GM19099 (cell line): ENCODE results near the gene PID1.

Experiments
- POLR2A ChIP-seq: IDR thresholded peaks from 3 replicates; pipeline ENCODE4 v1.6.1; 2011; ENCODE audit warnings: low read depth; ENCODE audit not compliant: insufficient read length; ENCODE audit errors: extremely low read depth

The PID1 gene, protein sequence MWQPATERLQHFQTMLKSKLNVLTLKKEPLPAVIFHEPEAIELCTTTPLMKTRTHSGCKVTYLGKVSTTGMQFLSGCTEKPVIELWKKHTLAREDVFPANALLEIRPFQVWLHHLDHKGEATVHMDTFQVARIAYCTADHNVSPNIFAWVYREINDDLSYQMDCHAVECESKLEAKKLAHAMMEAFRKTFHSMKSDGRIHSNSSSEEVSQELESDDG

DNA sequence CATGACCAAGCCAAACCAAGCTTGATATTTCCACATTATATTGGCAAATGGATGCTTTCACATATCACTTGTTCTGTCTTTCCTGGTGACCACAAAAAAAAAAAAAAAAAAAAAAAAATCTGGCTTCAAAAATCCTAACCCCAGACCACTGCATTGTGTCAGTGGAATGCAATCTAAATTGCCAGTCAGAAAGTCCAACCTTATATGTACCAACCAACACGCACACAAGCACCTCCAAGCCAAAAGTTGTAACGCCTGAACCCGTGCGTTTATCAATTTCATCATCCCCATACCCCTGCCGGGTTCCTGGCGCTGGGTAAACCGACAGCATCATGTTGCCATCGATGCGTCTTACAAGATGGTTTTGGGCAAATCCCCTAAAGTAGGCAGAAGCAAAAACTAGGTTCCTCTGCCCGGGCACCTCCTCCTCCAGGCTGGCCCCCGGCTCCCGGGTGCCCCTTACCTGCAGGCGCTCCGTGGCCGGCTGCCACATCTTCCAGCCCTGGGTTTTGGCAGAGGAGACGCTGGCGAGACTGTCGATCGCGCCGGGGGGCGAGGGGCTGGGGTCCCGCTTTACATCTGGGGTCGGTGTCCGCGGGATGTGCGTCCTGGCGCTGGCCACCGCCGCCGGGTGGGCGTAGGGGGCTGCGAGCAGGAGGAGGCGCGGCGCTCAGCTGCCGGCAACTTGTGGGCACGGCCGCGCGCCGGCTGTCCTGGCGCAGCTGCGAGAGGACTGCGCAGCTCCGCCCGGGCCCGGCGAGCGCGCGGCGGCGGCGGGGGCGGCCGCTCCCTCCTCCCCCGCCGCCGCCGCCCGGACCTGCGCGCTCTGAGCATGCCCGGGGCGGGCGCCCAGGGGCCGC is at the start of gene PID1:
Gene PID1, minus strand, starts transcription at position 737 of the 860 bp plus-strand sequence. Its CDS starts 244 bp downstream, at position 493.
- TF ChIP-seq POLR2A = no peak

DNA sequence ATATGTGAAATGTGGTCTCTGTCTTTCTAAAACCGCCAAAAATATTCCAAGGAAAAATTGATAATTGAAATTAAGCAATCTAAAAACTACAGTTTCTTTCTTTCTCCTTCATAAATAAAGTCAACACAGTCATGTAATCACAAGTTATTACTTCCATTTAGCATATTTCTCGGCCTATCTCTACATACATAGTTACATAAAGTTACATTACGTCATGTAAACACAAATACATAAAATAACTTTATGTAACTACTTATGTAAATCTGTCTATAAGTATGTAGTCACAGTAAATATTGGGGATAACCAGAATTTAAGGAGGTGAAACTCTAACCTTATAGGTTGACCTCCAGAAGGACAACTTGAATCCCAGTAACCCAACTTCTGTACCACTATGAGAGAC is 48.5 kb upstream of the PID1 start:
- no peak for TF ChIP-seq POLR2A

DNA sequence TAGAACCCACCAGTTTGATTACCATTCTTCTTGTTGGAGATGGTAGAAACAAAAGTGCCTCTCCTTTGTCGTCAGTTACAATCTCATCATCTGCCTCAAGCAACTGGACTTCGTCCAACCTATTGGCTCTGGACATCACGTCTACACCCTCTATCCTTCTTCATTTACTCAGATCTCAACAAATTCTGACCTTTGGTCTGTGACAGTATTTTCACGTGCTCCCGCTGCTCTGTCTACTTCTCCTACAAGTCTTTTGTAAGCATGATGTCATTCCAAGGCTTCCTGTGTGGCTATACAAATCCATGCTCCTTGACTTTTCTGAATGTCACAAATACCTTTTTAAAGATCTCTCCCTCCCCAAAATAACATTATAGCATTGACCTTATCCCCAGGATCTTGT is 43.0 kb upstream of the PID1 start:
- TF ChIP-seq POLR2A = no peak

DNA sequence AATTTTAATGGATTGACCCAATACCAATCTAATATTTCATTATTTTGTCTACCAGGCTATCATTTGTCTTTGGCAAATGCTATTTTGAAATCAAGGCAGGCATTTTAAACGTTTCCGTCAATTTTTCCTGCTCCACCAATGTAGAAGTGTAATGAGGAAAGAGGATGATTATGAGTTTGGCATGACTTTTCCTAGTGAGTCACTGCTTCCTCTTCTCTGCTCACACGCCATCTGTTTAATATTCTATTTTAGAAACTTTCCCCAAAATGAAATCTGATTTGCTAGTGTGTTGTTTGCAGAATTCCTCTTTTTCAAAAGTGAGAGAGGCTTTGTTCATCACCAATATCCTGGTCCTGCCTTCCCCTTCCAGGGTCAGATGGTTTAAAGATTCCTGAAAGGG is 42.5 kb upstream of the PID1 start:
- TF ChIP-seq POLR2A = no peak

DNA sequence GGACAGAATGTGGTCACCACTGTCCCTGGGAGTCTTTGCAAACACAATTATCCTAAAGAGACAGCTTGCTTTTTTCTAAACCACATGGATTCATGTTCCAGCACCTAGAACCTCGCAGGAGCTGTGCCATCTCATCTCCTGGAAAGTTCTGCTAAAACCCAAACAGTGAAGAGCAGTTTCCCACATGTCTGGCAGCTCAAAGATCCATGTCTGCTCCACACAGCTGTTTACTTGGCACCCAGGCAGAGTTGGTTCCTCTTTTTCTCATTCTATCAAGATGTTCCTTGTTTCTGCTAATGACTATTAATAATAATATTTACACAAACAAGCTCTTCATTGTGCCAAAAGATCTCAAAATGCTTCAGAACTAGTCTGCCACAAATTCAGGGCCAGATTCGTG is 30.1 kb upstream of the PID1 start:
- TF ChIP-seq POLR2A = no peak

DNA sequence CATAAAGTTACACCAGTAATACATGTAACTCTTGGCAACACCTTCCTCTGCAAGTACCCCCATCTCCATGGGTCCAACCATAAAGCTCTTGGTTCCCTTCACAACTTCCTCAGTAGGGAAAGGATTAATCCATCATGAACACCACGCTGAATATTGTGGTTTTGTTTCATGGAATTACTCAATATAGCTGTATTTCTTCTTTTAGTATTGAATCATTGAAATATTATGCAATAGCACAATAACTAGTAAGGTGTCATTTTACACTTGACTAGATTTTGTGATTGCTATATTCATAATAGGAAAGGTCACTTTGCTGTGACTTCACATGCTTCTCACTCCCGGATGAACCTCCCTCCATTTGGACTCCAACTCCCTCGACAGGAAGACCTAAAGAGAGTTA is 29.7 kb upstream of the PID1 start:
- TF ChIP-seq POLR2A = no peak

DNA sequence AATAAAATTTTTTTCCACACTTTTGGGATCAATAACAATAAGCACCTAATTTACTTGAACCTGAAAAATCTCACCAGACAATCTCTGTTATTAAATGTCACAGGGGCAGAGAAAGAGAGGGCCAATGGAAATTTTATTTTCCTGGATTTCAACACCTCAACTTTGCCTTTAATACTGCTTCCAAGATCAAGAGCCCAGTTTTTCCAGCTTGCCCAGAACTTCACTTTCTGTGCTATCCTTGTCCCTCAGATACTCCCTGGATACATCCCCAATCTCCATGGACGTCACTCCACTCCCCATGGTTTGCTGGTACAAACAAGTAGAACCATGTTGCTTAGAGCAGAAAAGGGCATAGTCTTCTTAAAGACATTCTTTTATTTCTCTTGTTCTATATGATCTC is 29.3 kb upstream of the PID1 start:
- TF ChIP-seq POLR2A = no peak

DNA sequence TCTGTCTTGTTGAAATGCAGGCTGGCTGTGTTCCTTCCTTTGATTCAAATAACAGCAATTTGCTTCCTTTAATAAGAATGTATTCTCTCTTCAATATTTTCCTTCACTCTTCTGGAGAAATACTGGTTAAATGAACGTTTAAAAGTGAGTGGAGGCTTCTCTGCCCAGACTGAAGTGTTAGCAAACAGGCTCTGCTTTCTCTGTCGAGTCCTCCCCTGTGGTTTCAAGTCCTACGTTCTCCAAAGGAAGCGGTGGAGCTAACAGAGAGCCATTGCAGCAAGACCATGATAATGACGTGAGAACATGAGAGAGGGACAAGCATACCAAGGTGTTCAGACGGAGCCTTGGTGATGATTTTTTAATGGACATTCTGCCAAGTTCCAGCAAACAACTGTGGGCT is 26.2 kb upstream of the PID1 start:
- TF ChIP-seq POLR2A = no peak

DNA sequence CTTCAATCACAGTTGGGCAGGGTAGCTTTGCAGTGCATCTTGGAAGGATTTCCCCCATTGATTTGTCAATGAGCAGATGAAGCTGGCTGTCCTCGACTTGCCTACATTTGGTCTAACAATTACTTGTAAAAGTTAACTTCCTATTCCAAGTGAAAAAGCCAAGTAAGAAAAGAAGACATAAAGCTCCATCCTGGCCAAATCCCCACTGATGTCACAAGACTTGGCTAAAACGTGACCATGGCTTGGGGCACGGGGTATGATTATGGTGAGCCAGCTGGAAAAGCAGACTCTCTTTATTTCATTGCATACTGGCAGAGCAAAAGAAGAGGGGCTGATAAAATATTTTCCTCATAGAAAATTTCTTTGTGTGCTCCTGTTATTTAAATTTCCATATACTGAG is 25.4 kb upstream of the PID1 start:
- no peak for TF ChIP-seq POLR2A

DNA sequence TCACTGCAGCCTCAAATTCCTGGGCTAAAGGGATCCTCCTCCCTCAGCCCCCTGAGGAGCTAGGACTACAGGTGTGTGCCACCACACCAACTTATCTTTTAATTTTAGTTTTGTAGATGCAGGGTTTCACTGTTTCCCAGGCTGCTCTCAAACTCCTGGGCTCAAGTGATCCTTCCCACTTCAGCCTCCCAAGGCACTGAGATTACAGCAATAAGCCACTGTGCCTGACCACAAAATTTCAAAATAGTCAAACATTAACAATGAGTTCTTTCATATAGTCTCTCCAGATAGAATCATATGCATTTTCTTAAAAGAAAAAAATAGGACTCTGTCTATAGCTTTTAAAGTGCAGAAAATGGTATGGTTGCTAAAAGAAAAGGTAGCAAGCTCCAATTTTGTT is 24.9 kb upstream of the PID1 start:
- no peak for TF ChIP-seq POLR2A

DNA sequence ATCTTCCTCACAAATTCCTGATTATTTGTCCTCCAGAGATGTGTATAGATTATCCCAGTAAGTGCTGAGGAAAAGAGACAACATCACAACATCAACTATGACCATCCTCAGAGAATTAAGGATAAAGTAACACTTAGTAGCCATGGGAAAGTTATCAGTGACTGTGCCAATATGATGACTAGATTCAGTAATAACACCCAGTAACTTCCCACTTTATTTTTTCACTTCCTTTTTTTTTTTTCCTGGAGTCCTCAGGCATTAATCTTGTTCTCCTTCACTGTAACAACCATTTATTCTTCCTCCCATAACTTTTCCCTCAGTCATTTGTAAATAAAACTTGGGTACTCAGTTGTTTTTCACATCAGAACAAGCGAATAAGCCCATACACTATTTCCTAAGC is 16.7 kb upstream of the PID1 start:
- TF ChIP-seq POLR2A = no peak

DNA sequence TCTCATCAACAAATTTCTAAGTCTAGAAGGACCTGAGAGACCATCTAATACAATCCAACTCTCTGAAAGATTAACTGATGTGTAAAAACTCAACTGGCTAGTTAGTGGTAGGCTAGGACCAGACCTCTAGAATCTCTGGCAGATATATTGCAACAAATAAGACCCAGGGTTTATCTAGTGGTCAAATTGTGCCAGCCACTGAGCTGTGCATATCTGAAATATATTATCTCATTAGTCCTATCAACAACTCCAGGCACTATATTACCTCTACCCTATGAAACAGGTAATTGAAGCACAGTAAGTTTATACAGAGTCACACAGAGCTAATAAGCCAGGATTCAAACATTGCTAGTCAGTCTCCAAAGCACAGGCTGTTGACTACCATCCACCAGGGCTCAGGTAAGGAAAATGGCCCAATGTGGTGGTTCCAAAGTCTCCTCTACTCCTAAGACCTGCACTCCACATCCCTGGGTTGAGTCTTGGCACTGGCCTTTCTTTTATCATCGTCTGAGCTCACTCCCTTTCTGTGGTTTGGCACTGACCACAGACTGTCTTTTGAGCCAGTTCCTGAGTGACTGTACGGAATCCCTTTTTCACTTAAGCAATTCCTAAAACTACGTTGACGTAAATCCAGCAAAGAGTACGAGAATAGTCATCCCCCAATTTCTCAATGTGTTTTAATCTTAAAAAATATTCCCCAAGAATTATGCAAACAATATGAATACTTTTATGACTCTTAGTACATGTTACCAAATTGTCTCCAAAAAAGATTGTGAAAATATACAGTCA is 11.9 kb upstream of the PID1 start:
- no peak for TF ChIP-seq POLR2A

DNA sequence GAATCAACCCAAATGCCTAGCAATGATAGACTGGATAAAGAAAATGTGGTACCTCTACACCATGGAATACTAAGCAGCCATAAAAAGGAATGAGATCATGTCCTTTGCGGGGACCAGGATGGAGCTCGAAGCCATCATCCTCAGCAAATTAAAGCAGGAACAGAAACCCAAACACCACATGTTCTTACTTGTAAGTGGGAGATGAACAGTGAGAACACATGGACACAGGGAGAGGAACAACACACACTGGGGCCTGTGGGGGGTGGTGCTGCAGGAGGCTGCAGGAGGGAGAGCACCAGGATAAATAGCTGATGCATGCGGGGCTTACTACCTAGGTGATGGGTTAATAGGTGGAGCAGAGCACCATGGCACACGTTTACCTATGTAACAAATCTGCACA is 8.4 kb upstream of the PID1 start:
- no peak for TF ChIP-seq POLR2A

DNA sequence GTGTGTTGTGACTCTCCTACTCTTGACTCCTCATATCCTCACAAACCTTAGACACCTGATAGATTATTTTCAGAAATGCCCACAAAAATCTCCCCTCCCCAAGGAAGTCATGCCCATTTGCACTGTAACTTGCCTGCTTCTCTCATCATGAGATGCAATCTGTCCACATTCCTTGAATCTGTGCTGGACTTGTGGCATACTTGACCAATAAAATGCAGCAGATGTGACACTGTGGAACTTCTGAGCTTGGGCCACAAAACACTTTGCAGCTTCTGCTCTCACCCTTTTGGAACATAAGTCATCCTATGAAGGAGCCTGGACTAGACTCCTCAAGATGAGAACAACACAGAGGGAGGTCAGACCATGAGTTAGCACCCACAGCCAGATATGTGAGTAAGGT is 4.4 kb upstream of the PID1 start:
- no peak for TF ChIP-seq POLR2A

DNA sequence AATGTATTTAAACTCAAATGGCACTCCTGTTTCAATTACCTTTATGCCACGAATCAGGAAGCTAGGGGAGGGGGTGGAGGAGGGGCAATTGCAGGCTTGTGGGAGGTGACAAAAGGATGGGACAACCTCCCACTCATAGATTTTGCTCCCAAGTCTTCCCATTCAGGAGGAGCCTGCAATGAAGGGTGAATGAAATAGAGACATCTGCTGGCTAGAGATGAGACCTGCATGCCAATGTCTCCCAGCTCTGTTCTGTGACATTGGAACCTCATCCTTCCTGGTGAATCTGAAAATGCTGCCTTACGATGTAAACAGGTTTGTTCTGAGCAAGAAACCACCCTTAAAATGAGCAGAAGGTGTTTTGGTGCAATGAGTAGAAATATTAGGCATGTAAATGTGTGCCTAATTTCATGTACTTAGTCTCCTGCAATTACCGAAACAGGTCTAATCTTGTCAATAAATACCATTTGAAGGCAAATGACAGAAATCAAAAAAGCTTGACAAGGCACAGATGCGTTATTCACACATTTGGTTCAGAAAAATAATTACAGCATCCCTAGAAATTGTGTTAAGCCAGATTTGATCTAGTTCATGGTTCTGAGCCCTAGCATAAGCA is 2.7 kb upstream of the PID1 start:
- TF ChIP-seq POLR2A = no peak

DNA sequence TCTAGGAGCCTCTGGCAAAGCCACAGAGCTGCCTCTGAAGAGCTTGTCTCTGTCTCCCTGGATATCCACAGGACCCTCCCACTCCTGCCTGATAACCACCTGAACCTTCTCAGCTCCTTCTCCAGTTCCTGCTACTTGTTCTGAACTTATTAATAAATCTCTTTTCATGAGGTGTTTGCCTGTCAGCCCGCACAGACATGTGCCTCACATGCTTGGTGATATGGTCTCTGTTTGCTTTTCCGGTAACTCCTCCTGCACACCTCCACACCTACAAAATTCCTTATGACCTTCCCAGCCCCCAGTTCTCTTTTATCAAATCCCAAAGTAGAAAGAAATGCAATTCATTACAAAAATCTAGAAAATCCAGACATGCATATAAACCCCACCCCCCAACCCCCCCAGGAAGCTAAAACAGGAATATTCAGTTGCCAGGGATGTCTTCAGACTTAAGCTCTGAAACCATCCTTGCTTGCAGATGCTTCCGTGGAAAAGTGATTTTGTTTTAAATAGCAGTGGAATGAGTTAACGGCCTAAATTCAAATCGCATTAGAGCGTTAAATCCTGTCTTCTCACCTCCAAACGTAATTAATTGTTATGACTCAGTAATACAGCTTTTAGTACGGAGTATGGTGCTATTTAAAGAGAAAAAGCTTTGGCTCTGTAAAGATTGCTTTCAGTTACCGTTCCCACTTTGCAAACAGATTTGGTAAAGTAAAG is 2.1 kb upstream of the PID1 start:
- no peak for TF ChIP-seq POLR2A
